Neural crest cell (in vitro differentiated cells): Measurements from ENCODE around the gene HSP90AB1. TPM values are rescaled to one million over a fixed set of nuclear protein-coding genes. Genes with fewer than 3 reads are reported as not detected.

Experiments used
- DNase-seq: peaks from one replicate; pipeline ENCODE4 v3.0.0; 2021; ENCODE audit warnings: low read depth, mixed read lengths, low spot score
- H3K27ac Mint-ChIP-seq: one replicate; pipeline ENCODE4 v1.8.0; 2021; ENCODE audit warnings: mild to moderate bottlenecking, mixed read lengths; ENCODE audit not compliant: unreplicated experiment
- H3K27me3 Mint-ChIP-seq: 2 replicates; pipeline ENCODE4 v1.8.0; 2021; ENCODE audit warnings: low read depth, mild to moderate bottlenecking, mixed read lengths
- H3K36me3 Mint-ChIP-seq: 2 replicates; pipeline ENCODE4 v1.8.0; 2021; ENCODE audit warnings: low read depth, mild to moderate bottlenecking, mixed read lengths
- H3K4me1 Mint-ChIP-seq: 2 replicates; pipeline ENCODE4 v1.8.0; 2021; ENCODE audit warnings: mixed read lengths
- H3K4me3 Mint-ChIP-seq: one replicate; pipeline ENCODE4 v1.8.0; 2021; ENCODE audit warnings: mild to moderate bottlenecking, mixed read lengths
- H3K9me3 Mint-ChIP-seq: 2 replicates; pipeline ENCODE4 v1.8.0; 2021; ENCODE audit warnings: mixed read lengths
- CTCF ChIP-seq: fragments of 200-600 bp; sonication (generic); conservative IDR thresholded peaks from 2 replicates; pipeline ENCODE4 v1.5.0; 2021; ENCODE audit warnings: antibody characterized with exemption, mild to moderate bottlenecking
- total RNA-seq: library from RNA; stranded (reverse); gene quantifications from 2 replicates; pipeline ENCODE4 v1.2.1, GENCODE V29; 2021

Gene HSP90AB1
- total RNA-seq, 1 donor from 2014 or later = 1,508 TPM

GRCh38 chr6:44272529-44272928 is 25.6 kb downstream of the HSP90AB1 start:
- DNase-seq = no peak
- peaks cover 50% of the 10 kb centered on the region for H3K4me1 Mint-ChIP-seq
- peaks cover 22% of the 10 kb centered on the region for H3K27me3 Mint-ChIP-seq
- H3K4me3 Mint-ChIP-seq = peak overlapping the region; percentile 89
- H3K9me3 Mint-ChIP-seq = no peaks in the 10 kb centered on the region
- peak overlapping the region; percentile 83 for H3K27ac Mint-ChIP-seq
- peaks cover 4% of the 10 kb centered on the region for H3K36me3 Mint-ChIP-seq
- TF ChIP-seq CTCF = no peak

- Mint-ChIP-seq H3K27ac (peak overlapping the region; percentile 80), H3K4me3 (peak overlapping the region; percentile 89), H3K9me3 (no peaks in the 10 kb centered on the region), H3K36me3 (peaks cover 4% of the 10 kb centered on the region), H3K4me1 (peaks cover 44% of the 10 kb centered on the region), H3K27me3 (peaks cover 20% of the 10 kb centered on the region)
- no peak for TF ChIP-seq CTCF
- no peak for DNase-seq
Observed at GRCh38 chr6:44272999-44273566, 26.2 kb downstream of the HSP90AB1 start.

- TF ChIP-seq CTCF = no peak
- Mint-ChIP-seq H3K36me3 (peaks cover 4% of the 10 kb centered on the region), H3K4me3 (peak overlapping the region; percentile 89), H3K27ac (peak overlapping the region; percentile 43), H3K27me3 (peaks cover 18% of the 10 kb centered on the region), H3K9me3 (no peaks in the 10 kb centered on the region), H3K4me1 (peaks cover 39% of the 10 kb centered on the region)
- DNase-seq = no peak
Observed at GRCh38 chr6:44273617-44274016, 26.7 kb downstream of the HSP90AB1 start.

GRCh38 chr6:44275271-44275748 is 28.4 kb downstream of the HSP90AB1 start:
- Mint-ChIP-seq H3K27me3 (peaks cover 13% of the 10 kb centered on the region), H3K4me1 (peaks cover 23% of the 10 kb centered on the region), H3K27ac (no peak overlapping the region), H3K36me3 (peaks cover 4% of the 10 kb centered on the region), H3K4me3 (no peak overlapping the region), H3K9me3 (no peaks in the 10 kb centered on the region)
- no peak for DNase-seq
- TF ChIP-seq CTCF = no peak

GRCh38 chr6:44275749-44276648 is 29.1 kb downstream of the HSP90AB1 start:
- H3K9me3 Mint-ChIP-seq = no peaks in the 10 kb centered on the region
- no peak overlapping the region for H3K4me3 Mint-ChIP-seq
- peaks cover 4% of the 10 kb centered on the region for H3K36me3 Mint-ChIP-seq
- H3K27me3 Mint-ChIP-seq = peaks cover 19% of the 10 kb centered on the region
- H3K27ac Mint-ChIP-seq = no peak overlapping the region
- peaks cover 23% of the 10 kb centered on the region for H3K4me1 Mint-ChIP-seq
- no peak for TF ChIP-seq CTCF
- DNase-seq = no peak
